HG03469 (cell line): Measurements from ENCODE around the gene TMEM245.
A peak's percentile ranks its signal among the peaks of the same experiment; 100 is the strongest.
"Not testable (repeated sequence)": the region's sequence is repeated elsewhere in the genome, so short reads cannot be mapped to it uniquely, and the experiment has no call there.

ENCODE experiments used
- ATAC-seq: cut with Tn5 transposase; IDR thresholded peaks from one replicate; pipeline ENCODE4 v1.9.1; 2021; ENCODE audit warnings: mild to moderate bottlenecking, moderate library complexity, moderate number of reproducible peaks; ENCODE audit not compliant: unreplicated experiment

TMEM245 gene

DNA sequence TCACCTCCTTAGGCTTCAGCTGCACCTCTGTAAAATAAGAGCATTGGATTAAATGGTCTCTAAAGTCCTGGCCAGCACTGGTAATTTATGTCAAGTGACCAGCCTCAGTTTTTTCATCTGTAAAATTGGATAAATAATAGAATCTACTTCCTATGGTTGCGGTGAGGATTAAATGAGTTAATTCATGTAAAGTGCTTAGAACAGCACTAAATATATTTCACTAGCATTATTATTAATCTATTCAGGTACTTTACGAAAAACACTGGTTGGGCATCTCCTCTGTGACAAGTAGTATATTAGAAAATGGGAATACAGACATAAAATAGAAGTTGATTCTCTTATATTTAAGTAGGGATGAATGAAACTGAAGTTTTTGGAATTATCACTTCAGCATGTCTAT is 13.8 kb upstream of the TMEM245 start:
- no peak for ATAC-seq

DNA sequence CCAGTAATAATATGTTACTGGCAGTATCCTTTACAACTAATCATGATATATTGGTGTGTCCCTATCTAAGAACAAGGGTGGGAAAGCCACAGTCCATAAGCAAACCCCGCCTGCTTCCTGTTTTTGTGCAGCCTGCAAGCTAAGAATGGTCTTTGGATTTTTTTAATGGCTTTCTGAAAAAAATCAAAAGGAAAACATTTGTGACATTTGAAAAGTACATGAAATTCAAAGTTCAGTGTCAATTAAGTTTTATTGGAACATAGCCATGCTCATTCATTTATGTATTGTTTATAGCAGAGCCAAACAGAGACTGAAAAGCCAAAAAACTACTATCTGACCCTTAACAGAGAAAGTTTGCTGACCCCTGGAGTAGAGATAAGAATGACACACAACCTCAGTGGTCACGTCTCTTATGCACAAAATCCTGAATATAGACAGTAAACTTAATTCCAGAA is 12.8 kb upstream of the TMEM245 start:
- no peak for ATAC-seq

DNA sequence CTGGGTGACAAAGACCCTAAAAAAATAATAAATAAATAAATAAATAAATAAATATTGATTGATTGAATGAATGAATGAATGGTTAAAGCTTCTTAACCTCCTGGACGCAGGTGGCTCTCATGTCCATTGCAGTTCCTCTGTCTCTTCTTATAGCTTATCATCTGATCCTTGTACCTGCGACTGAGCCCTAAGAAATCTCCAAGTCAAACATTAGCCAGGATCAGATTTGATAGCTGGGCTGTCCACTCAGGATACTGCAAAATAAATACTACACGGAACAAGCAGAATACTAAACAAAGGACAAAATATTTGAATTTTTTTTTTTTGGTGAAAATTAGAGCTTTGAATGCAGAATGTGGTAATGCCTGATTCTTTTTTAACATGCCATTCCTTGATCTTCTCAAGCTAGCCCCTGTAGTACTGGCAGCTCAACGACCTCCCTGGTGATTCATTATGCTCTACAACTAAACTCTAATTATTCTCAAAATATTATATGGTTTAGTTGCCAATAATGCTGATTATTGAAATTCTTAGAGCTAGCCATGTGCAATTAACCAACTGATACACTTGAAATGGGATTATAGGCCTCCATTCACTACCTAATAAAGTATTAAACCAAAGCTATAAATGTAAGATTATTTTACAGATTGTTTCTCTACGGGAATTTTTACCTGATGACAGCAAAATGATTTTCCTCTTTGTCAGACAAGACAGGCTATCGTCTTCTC is 9.9 kb upstream of the TMEM245 start:
- ATAC-seq = no peak

DNA sequence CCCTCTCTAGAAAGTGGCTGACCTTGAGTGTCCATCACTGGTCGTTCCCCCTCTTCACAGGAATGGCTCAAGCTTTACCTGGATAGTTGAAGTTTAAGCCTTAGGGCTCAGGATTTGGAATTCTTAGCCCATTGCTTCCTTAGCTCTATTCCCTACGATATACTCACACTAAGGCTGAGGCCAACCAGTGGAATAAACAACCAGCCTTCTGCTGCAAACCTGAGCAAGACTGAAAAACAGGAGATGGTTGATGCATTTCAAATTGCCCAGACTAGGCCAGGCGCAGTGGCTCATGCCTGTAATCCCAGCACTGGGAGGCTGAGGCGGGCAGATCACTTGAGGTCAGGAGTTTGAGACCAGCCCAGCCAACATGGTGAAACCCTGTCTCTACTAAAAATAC is 6.9 kb upstream of the TMEM245 start:
- ATAC-seq = not testable (repeated sequence)

DNA sequence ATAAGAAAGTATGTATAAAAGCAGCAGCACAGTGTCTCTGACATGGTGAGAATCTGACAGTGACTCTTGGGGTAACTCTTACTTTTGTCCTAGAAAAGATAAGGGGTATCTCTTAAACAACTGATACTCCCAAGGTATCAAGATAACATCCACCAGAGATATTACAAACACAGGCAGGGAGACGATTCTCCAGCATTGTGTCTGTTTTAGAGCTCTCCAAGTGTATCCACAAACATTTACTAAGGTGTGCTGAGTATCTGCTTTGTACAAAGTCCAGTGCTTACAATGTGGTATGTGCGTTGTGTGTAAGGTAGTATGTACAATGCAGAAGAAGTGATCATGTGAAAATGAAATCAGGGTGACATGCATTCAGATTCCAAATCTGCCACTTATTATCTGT is 4.4 kb upstream of the TMEM245 start:
- ATAC-seq = no peak

DNA sequence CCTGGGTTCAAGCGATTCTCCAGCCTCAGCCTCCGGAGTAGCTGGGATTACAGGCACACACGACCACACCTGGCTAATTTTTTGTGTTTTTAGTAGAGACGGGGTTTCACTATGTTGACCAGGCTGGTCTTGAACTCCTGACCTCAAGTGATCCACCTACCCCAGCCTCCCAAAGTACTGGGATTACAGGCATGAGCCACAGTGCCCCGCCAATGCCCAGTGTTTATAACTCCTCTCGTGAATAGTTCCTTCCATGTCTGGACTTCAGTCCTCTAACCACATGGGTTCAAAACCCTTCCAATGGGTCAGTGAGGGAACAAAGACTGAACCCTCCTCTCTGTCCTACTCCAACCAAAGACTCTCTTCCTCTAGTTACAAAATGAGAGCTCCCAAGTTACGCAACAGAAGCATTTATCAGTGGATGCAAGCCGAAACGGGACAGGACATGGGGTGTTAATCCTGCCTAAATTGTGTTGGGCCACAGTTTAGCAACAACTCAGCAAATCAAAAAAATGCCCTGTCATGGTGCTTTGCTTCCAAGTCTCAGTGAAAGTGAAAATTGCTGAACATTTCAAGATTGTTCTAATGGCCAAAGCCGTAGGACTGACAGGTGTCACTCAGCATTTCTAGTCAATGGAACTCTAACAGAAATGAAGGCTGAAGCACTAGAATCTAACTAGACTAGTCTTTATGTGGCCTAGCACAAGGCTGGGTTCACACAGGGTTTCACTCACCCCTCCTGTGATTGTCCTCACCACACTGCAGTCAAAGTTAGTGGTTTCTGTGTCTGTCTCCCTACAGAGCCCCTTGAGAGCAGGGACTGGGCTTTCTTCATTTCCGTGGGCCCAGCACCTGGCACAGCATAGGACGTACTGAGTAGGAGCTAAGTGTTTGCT is 3.2 kb upstream of the TMEM245 start:
- ATAC-seq = peak; percentile 37

DNA sequence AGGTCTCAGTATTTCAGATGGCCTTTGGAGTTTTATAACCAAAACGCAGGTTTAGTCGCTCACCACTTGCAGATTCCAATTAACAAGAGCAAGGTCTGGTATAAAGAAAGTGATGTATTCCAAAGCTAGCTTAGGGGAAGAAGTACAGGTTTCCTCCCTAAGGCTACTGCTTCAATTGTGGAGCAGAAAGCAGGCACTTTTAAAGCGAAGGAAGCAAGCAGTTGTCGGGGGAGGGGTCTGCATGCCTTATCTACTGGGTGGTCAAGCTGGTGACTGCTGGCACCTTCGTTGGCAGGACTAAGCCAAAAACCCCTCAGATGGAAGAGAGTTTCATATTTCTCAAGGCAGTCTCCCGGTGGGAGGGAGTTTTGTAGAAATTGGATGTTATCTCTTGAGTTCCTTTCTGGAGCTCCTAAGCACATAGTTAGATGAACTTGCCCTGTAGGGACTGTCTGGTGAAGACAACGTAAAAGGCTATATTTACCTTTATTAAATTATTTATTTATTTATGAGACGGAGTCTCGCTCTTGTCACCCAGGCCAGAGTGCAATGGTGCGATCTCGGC is 1.6 kb upstream of the TMEM245 start:
- ATAC-seq = no peak

DNA sequence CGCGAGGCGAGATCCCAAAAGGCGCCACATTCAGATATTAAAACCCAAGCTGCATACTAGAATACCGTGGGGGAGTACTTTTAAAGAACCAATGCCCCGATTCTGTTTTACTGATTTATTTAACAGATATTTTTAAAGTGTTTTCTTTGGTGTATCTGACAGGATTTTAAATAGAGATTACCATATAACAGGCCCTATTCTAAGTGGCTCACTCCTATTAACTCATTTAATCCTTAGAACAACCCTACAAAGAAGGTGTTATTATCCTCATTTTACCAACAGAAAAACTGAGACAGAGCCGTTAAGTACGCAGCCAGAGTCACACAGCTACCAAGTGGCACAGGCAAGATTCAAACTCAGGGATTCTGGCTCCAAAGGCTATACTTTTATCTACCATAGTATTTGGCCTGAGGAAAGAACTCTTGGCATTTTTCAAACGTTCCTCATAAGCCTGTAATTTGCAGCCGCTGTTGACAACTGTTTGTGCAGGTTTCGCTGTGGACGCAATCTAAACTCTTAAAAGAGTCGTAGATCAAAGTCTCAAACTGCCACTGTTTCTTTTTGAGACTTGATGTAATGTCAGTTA is 550 bp upstream of the TMEM245 start:
- no peak for ATAC-seq

DNA sequence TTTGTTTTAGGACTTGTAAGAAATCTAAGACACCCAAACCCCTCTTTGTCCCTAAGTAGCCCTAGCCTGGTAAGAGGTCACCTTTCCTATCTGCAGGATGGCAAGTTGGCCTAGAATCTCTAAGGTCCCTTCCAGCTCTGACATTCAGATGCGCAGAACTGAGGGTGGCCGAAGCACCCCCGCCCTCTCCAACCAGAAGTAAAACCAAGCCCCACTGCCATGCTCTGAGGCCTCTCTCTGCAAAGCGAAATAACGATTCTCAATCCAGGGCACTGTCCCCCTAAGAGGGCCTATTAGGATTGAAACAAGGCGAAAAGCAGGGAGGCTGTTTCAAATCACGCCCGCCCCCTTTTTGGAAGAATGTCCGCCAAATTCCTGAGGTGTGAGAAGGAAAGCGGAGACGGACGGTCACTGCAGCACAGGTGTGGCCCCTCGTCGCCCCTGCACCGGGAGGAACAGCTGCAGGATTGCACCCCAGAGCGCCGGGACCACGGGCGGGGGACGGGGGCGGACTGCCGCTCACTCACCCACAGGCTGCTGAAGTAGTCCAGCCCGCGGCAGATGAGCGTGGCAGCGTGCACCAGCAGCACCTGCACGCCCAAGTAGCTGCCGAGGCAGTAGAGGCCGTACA is 824 bp downstream of the TMEM245 start:
- ATAC-seq = no peak

DNA sequence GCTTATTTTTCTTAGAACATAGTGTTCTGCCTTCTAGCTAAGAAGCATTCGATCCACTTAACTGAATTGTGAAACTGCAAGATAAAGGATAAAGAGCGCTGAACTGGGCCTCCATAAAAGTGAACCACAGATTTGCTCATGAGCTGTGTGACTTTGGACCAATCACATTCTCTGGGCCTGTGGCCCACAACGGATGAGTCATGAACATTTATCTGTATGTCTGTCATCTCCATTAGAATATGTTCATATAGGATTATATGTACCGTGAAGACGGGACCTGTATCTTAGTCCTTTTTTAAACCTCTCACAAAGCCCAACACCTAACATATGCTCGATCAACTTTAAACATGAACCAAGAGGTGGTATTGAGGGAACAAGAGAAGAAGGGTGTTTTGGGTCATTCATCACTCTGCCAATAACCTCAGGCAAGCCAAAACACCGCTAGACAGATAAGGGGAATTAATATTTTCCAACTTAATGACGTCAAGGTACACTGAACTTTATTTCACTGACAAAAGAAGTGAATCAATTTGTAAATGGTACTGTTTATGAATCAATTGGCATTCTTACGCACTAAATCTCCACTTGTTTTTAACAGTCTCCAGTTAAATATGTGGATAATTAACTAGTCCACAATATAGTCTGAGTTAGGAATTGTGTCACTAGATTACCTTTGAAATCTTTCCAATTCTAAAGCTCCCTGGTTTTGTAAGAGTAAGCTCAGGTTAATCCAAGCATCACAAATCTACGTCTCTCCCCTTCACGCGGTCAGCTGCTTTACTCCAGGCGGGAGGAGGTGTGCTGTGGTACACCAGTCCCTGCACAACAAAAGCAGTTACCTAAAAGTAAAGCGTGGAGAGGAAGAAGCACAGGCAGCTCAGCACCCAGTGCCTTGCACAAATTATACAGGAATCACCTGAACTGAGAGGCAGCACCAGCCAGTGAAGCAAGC is 1.6 kb downstream of the TMEM245 start:
- no peak for ATAC-seq

DNA sequence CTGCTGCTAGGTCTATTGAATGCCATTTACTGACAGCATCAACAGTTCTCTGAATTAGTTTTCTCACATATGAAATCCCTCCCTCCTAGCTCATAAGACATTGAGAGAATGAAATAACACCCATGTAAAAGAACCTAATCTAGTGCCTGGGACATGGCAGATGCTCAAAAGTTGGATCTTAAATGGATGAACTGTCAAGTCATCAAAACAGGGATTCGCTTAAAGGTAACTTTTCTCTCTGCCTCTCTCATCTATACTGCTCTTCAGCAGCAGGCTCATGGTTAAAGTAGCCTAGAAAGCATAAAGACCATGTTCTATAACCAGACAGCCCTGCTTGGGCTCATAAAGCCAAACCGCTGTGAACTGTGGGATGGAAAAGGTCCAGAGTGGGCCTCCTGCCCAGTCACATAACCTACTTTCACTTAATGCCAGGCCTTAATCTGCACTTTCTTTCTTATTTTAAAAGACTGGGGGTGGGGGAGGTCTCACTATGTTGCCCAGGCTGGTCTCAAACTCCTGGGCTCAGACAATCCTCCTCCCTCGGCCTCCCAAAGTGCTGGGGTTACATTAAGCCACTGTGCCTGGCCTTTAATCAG is 3.7 kb downstream of the TMEM245 start:
- no peak for ATAC-seq

DNA sequence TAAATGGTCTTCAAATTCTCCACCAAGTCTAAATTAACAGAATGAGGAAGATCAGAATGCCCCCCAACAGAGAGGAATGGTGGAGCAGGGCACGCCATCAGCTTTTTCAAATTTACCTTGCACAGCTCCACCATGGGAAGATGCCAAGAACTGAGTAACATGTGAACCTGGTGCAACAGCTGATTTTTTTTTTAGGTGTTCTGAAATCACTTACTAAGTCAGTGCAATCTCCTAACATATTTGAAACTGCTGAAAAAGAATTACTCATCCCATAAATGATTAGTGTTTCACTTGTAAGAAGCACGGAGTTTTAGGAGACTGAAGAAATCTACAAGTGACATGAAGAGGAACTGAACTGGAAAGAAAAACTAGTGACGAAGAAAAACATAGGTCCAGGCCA is 5.1 kb downstream of the TMEM245 start:
- ATAC-seq = no peak

DNA sequence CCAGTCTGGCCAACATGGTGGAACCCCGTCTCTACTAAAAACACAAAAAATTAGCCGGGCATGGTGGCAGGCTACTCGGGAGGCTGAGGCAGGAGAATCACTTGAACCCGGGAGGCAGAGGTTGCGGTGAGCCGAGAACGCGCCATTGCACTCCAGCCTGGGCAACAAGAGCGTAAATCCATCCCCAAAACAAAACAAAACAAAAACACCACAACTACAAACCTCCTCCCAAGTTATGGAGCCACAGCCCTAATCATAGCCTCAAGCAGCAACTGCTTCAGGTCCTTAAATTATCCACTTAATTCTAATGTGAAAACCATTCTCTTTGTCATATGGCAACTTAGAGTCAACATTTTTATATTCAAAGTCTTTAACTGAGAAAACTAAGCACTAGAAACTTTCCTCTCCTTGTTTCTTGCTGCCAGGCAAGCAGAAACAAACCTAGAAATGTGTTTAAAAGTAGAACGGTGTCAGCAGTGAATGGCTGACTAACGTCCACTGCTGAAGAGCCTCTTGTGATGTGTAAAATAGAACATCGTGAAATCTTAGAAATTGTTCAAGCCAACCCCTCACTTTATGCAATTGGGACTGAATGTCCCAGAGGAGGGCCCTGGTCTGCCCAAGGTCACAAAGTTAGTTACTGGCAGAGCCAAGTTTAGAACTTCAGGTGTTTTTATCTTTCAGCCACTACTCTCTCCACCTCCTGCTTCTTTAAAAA is 5.7 kb downstream of the TMEM245 start:
- ATAC-seq = no peak

DNA sequence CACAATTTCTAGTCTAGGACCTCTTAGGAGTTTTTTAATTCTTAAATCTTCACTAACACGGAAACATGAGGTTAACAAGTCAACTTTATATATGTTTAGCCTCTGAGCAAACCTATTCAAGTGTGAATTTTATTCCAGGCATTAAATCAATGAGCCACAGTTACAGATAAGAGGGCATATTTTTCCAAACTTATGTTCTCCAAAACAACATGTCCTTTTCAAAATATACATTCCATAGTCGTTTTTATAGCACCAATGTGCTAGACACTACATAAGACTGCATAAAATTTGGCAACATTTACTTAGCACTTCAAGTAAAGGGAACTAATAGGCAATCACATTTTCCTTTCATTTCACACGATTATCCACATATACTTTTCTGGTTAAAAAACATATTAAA is 6.5 kb downstream of the TMEM245 start:
- no peak for ATAC-seq

DNA sequence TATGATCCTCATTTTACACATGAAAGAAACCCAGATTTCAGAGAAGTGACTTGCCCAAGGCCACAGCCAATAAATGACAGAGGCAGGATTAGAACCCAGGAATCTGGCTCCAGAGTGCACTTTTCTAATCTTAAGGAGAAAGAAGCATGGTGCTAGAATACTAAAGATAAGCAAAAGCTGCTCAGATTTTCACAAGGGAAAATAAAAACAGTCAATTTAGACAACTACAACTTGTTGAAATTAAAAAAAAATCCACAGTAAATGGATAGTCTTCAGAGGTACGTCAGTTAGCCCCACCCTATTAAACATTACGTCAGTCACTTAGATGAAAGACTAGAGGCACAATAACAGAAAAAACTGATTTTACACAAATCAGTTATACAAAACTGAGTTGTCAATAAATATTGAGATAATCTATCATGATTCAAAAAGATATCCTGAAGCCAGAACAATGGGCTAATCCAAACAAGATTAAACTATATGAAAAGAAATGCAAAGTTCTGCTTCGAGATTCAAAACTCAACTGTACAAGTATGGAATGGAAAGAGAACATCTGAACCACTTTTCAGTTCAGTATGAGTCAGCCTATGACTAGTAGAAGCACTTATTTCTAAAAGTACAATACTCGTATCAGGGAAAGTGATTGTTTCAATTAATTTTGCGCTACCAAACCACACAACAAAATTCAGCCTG is 9.3 kb downstream of the TMEM245 start:
- peak; percentile 59 for ATAC-seq

DNA sequence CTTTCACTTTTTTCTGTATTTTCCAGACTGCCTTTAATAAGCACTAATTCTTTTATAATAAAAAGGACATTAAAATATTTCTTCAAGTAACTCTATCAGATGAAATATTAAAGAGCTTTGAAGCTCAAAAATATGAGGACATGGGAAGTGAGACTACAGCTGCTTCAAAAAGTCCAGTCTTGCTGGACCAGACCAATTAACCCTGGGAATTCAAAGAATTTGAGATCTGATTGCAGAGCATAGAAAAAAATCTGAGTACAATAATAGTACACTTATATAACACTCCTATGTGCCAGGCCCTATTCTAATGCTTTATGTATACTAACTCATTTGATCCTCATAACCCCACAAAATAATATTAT is 9.8 kb downstream of the TMEM245 start:
- no peak for ATAC-seq

DNA sequence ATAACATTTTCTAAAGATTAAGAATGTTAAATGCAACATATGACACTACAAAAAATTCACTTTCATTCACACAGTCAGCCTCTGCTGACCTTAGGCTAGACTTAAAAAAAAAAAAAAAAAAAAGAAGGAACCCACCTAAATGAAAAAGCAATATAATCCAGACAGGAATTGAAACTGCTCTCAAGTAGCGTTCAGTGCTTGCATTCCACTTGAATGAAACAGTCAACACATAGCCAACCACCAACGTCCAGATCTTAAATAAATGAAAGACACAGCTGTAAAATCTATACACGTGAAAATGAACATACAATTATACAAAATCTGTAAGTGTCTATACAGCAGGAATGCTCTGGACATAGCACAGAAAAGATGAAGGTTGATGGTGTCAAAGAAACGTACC is 11.4 kb downstream of the TMEM245 start:
- no peak for ATAC-seq
